Mesenteric fat pad (tissue), 1 donor: ENCODE measurements around the gene SERPINA6. TPM values are rescaled to one million over a fixed set of nuclear protein-coding genes. Genes with fewer than 3 reads are reported as not detected.
"Not testable (repeated sequence)": the region's sequence is repeated elsewhere in the genome, so short reads cannot be mapped to it uniquely, and the experiment has no call there.

Source experiments
- DNase-seq: peaks from one replicate; pipeline ENCODE4 v3.0.0-alpha.2; 2020; ENCODE audit warnings: low spot score
- total RNA-seq: library from RNA; stranded (reverse); fragmentation: NEBNext Ultra II Directional; extraction: Animal tissue kit (Norgen Biotek cat#: 25700); gene quantifications from one replicate; pipeline ENCODE4 v1.2.1, GENCODE V29; 2021
- donor health status: DM: yes; HTN: yes; CAD: no.

The SERPINA6 gene
- total RNA-seq, 1 donor from 2014 or later = not detected

- no peak for DNase-seq
Observed at GRCh38 chr14:94355191-94355794, 32.2 kb upstream of the SERPINA6 start.

- no peak for DNase-seq
Observed at GRCh38 chr14:94354638-94355185, 31.6 kb upstream of the SERPINA6 start.

- not testable (repeated sequence) for DNase-seq
Observed at GRCh38 chr14:94354190-94354589, 31.1 kb upstream of the SERPINA6 start.

- DNase-seq = no peak
Observed at GRCh38 chr14:94349276-94349675, 26.1 kb upstream of the SERPINA6 start.

GRCh38 chr14:94348836-94349235, 25.7 kb upstream of the SERPINA6 start:
- no peak for DNase-seq

- no peak for DNase-seq
Observed at GRCh38 chr14:94346841-94347240, 23.7 kb upstream of the SERPINA6 start.

- not testable (repeated sequence) for DNase-seq
Observed at GRCh38 chr14:94346065-94346786, 23.1 kb upstream of the SERPINA6 start.

- no peak for DNase-seq
Observed at GRCh38 chr14:94345344-94346064, 22.4 kb upstream of the SERPINA6 start.

- no peak for DNase-seq
Observed at GRCh38 chr14:94344389-94344788, 21.3 kb upstream of the SERPINA6 start.

- DNase-seq = no peak
Observed at GRCh38 chr14:94343238-94344005, 20.3 kb upstream of the SERPINA6 start.

GRCh38 chr14:94342334-94342934, 19.3 kb upstream of the SERPINA6 start:
- no peak for DNase-seq

GRCh38 chr14:94341656-94342333, 18.7 kb upstream of the SERPINA6 start:
- no peak for DNase-seq

GRCh38 chr14:94340533-94340932, 17.4 kb upstream of the SERPINA6 start:
- no peak for DNase-seq

- no peak for DNase-seq
Observed at GRCh38 chr14:94338023-94338422, 14.9 kb upstream of the SERPINA6 start.

GRCh38 chr14:94337274-94337673, 14.1 kb upstream of the SERPINA6 start:
- no peak for DNase-seq

- DNase-seq = no peak
Observed at GRCh38 chr14:94334872-94335271, 11.7 kb upstream of the SERPINA6 start.

- DNase-seq = no peak
Observed at GRCh38 chr14:94332587-94332986, 9.5 kb upstream of the SERPINA6 start.

GRCh38 chr14:94332063-94332583, 9.0 kb upstream of the SERPINA6 start:
- DNase-seq = no peak

- no peak for DNase-seq
Observed at GRCh38 chr14:94331462-94331861, 8.3 kb upstream of the SERPINA6 start.

GRCh38 chr14:94330857-94331256, 7.7 kb upstream of the SERPINA6 start:
- no peak for DNase-seq
